Adipocyte (in vitro differentiated cells): Measurements from ENCODE around the gene ZNRF1.
A peak's percentile ranks its signal among the peaks of the same experiment; 100 is the strongest.

Experiments used
- DNase-seq: peaks from one replicate; pipeline ENCODE4 v3.0.0-alpha.2; 2015; ENCODE audit warnings: low read depth
- H3K27me3 ChIP-seq: replicated peaks from 2 replicates; pipeline ENCODE4 v1.7.0; 2013; ENCODE audit warnings: mild to moderate bottlenecking, low read length, moderate library complexity; ENCODE audit not compliant: control insufficient read depth, insufficient read depth
- H3K36me3 ChIP-seq: 2 replicates; pipeline ENCODE4 v1.7.0; 2013; ENCODE audit warnings: low read length, mild to moderate bottlenecking, moderate library complexity; ENCODE audit not compliant: control insufficient read depth, insufficient read depth, severe bottlenecking
- H3K4me1 ChIP-seq: 2 replicates; pipeline ENCODE4 v1.7.0; 2013; ENCODE audit warnings: mild to moderate bottlenecking, low read length, moderate library complexity; ENCODE audit not compliant: control insufficient read depth, insufficient read depth
- H3K4me3 ChIP-seq: 2 replicates; pipeline ENCODE4 v1.7.0; 2013; ENCODE audit warnings: mild to moderate bottlenecking, low read length, moderate library complexity
- H3K9ac ChIP-seq: 2 replicates; pipeline ENCODE4 v1.7.0; 2013; ENCODE audit warnings: mild to moderate bottlenecking, low read length, moderate library complexity
- H3K9me3 ChIP-seq: 2 replicates; pipeline ENCODE4 v1.7.0; 2013; ENCODE audit warnings: mild to moderate bottlenecking, low read length, moderate library complexity; ENCODE audit not compliant: control insufficient read depth

ZNRF1 gene

GRCh38 chr16:75028544-75029135 lies 29.8 kb downstream of the ZNRF1 start:
- H3K4me3 ChIP-seq: no peak overlapping the region
- H3K9me3 ChIP-seq: no peaks in the 10 kb centered on the region
- DNase-seq: no peak
- no peaks in the 10 kb centered on the region for H3K27me3 ChIP-seq
- H3K9ac ChIP-seq: no peak overlapping the region
- peaks cover 30% of the 10 kb centered on the region for H3K4me1 ChIP-seq
- H3K36me3 ChIP-seq: no peaks in the 10 kb centered on the region

- H3K4me3 ChIP-seq: no peak overlapping the region
- H3K27me3 ChIP-seq: no peaks in the 10 kb centered on the region
- no peaks in the 10 kb centered on the region for H3K9me3 ChIP-seq
- peak; percentile 45 for DNase-seq
- no peak overlapping the region for H3K9ac ChIP-seq
- H3K36me3 ChIP-seq: no peaks in the 10 kb centered on the region
- peaks cover 30% of the 10 kb centered on the region for H3K4me1 ChIP-seq
Observed at GRCh38 chr16:75029854-75030253, 31.0 kb downstream of the ZNRF1 start.

- DNase-seq: no peak
- H3K9ac ChIP-seq: no peak overlapping the region
Observed at GRCh38 chr16:75032655-75033054, 33.8 kb downstream of the ZNRF1 start.

GRCh38 chr16:75035410-75035968 lies 36.7 kb downstream of the ZNRF1 start:
- H3K4me3 ChIP-seq: no peak overlapping the region
- no peak for DNase-seq
- peaks cover 10% of the 10 kb centered on the region for H3K9me3 ChIP-seq
- H3K9ac ChIP-seq: no peak overlapping the region
- H3K4me1 ChIP-seq: no peaks in the 10 kb centered on the region
- no peaks in the 10 kb centered on the region for H3K36me3 ChIP-seq
- H3K27me3 ChIP-seq: no peaks in the 10 kb centered on the region

More at GRCh38 chr16:75032655-75033054, 33.8 kb downstream of the ZNRF1 start:
- H3K27me3 ChIP-seq: no peaks in the 10 kb centered on the region
- H3K4me1 ChIP-seq: peaks cover 9% of the 10 kb centered on the region
- no peak overlapping the region for H3K4me3 ChIP-seq
- no peaks in the 10 kb centered on the region for H3K36me3 ChIP-seq
- peaks cover under 1% of the 10 kb centered on the region for H3K9me3 ChIP-seq

GRCh38 chr16:75038036-75038858 lies 39.4 kb downstream of the ZNRF1 start:
- no peaks in the 10 kb centered on the region for H3K36me3 ChIP-seq
- H3K27me3 ChIP-seq: no peaks in the 10 kb centered on the region
- no peak overlapping the region for H3K9ac ChIP-seq
- DNase-seq: no peak
- H3K4me1 ChIP-seq: peaks cover 4% of the 10 kb centered on the region
- H3K4me3 ChIP-seq: no peak overlapping the region
- H3K9me3 ChIP-seq: peaks cover 10% of the 10 kb centered on the region

- DNase-seq: no peak
- H3K36me3 ChIP-seq: no peaks in the 10 kb centered on the region
- no peak overlapping the region for H3K4me3 ChIP-seq
- H3K9ac ChIP-seq: no peak overlapping the region
- peaks cover 11% of the 10 kb centered on the region for H3K4me1 ChIP-seq
- peaks cover 10% of the 10 kb centered on the region for H3K9me3 ChIP-seq
- H3K27me3 ChIP-seq: no peaks in the 10 kb centered on the region
Observed at GRCh38 chr16:75039941-75040340, 41.1 kb downstream of the ZNRF1 start.

- no peak for DNase-seq
- Histone ChIP-seq H3K9ac (no peak overlapping the region), H3K4me3 (no peak overlapping the region), H3K27me3 (no peaks in the 10 kb centered on the region), H3K36me3 (no peaks in the 10 kb centered on the region), H3K4me1 (peaks cover 20% of the 10 kb centered on the region), H3K9me3 (peaks cover 10% of the 10 kb centered on the region)
Observed at GRCh38 chr16:75042426-75043174, 43.8 kb downstream of the ZNRF1 start.

GRCh38 chr16:75043175-75043895 lies 44.5 kb downstream of the ZNRF1 start:
- Histone ChIP-seq H3K9ac (no peak overlapping the region), H3K36me3 (no peaks in the 10 kb centered on the region), H3K9me3 (peaks cover 3% of the 10 kb centered on the region), H3K4me3 (no peak overlapping the region), H3K4me1 (peaks cover 22% of the 10 kb centered on the region), H3K27me3 (no peaks in the 10 kb centered on the region)
- peak; percentile 29 for DNase-seq

GRCh38 chr16:75044800-75045361 lies 46.1 kb downstream of the ZNRF1 start:
- H3K9me3 ChIP-seq: no peaks in the 10 kb centered on the region
- peaks cover 27% of the 10 kb centered on the region for H3K4me1 ChIP-seq
- DNase-seq: peak; percentile 77
- no peaks in the 10 kb centered on the region for H3K27me3 ChIP-seq
- H3K36me3 ChIP-seq: no peaks in the 10 kb centered on the region
- H3K4me3 ChIP-seq: peak overlapping the region; percentile 50
- H3K9ac ChIP-seq: no peak overlapping the region

GRCh38 chr16:75045424-75045823 lies 46.6 kb downstream of the ZNRF1 start:
- Histone ChIP-seq H3K4me1 (peaks cover 27% of the 10 kb centered on the region), H3K9ac (no peak overlapping the region), H3K27me3 (no peaks in the 10 kb centered on the region), H3K4me3 (peak overlapping the region; percentile 50), H3K36me3 (no peaks in the 10 kb centered on the region), H3K9me3 (no peaks in the 10 kb centered on the region)
- no peak for DNase-seq
